IMR-90 (cell line): ENCODE data around the gene ARMH4.

ENCODE experiments used
- CEBPB ChIP-seq: IDR thresholded peaks from 2 replicates; pipeline ENCODE4 v1.6.1; 2012; ENCODE audit warnings: low read depth, low read length, improper control_type of control experiment
- CHD1 ChIP-seq: IDR thresholded peaks from 2 replicates; pipeline ENCODE4 v1.6.1; 2012; ENCODE audit warnings: low read depth, low read length, improper control_type of control experiment
- MXI1 ChIP-seq: IDR thresholded peaks from 2 replicates; pipeline ENCODE4 v1.6.1; 2012; ENCODE audit warnings: low read depth, mild to moderate bottlenecking, low read length, moderate library complexity, borderline replicate concordance
- POLR2A ChIP-seq: IDR thresholded peaks from 2 replicates; pipeline ENCODE4 v1.6.1; 2012; ENCODE audit warnings: mild to moderate bottlenecking, low read depth, low read length
- RAD21 ChIP-seq: IDR thresholded peaks from 2 replicates; pipeline ENCODE4 v1.6.1; 2012; ENCODE audit warnings: low read length, improper control_type of control experiment
- SMC3 ChIP-seq: fragments of 150-350 bp; IDR thresholded peaks from 2 replicates; pipeline ENCODE4 v1.6.1; 2016; ENCODE audit warnings: low read depth, mild to moderate bottlenecking, antibody characterized with exemption, low read length, moderate library complexity

DNA sequence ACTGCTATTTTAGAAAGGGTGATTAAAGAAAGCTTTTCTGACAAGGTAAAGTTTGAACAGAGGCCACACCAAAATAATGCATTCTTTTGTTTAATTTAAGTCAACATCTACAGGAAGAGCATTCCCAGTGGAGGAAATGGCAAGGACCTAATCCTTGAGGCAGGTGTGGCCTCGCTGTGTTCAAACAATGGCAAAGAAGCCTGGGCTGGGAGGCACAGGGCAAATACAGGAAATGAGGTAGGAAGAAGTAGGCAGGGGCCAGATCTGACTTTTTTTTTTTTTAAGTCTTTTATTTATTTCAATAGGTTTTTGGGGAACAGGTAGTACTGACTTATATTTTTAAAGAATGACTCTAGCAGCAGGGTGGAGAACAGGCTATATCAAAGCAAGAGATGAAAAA lies 53.5 kb downstream of the ARMH4 start:
- TF ChIP-seq SMC3: no peak
- no peak for TF ChIP-seq POLR2A
- no peak for TF ChIP-seq MXI1
- TF ChIP-seq CHD1: no peak
- TF ChIP-seq CEBPB: no peak
- no peak for TF ChIP-seq RAD21
